ENCODE results near the gene DTD1. TPM values are rescaled to one million over a fixed set of nuclear protein-coding genes. Genes with fewer than 3 reads are reported as not detected.

Gene DTD1
- polyA plus RNA-seq, 6 donors from 2014 or later: 32.8 to 58.4 (median 39.3) TPM

DNA sequence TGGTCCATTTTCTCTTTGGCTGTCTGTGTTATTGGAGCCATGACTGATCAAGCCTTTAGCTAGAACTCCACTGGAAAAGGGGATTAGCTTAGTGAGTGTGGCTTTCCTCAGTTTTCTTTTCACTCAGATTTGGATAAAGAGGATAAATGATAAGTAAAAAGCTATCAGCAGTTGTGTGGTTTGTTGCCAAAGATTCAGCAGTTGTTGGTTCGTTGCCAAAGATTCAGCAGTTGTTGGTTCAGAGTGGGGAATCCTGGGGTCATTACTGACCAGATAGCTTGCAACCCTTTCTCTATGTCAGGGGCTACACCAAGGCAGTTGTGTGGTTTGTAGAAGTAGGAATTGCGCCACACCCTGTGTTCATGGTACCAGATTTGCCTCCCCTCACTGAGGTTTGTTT lies 118.1 kb downstream of the DTD1 start:
- Mint-ChIP-seq H3K4me3 (no peak overlapping the region), H3K27me3 (no peaks in the 10 kb centered on the region), H3K27ac (peak overlapping the region in 1 of 6 donors; percentile 37), H3K4me1 (peaks cover 4 to 12% (median 11%) of the 10 kb centered on the region in 3 donors), H3K36me3 (peaks cover 0 to 4% of the 10 kb centered on the region in 2 donors), H3K9me3 (no peaks in the 10 kb centered on the region)
- DNase-seq (no peak), ATAC-seq (ENCODE audit: low read depth in 2 of 2) (no peak)

DNA sequence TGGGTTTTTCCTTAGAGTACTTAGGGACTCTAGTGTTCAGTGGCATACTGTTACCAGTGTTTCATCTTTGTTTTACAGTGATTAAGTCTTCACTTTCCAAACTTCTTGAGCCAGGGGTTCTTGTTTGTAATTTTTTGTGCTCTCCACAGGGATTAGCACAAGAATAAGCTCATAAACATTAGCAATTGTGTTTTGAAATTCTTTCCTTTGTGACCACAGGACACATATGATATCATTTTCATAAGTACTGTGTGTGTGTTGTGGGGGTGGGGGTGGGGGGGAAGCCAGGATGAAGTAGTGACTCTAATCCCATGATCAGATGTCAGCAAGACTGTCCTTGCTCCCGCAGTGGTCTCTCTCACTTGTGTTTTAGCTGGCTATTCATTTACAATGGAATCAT lies 124.3 kb downstream of the DTD1 start:
- Mint-ChIP-seq H3K9me3 (no peaks in the 10 kb centered on the region), H3K27ac (no peak overlapping the region), H3K36me3 (peaks cover 11 to 19% of the 10 kb centered on the region in 2 donors), H3K4me3 (no peak overlapping the region), H3K27me3 (no peaks in the 10 kb centered on the region), H3K4me1 (peaks cover 0 to 16% (median 0%) of the 10 kb centered on the region in 3 donors)
- ATAC-seq (ENCODE audit: low read depth in 2 of 2) (no peak), DNase-seq (no peak)

DNA sequence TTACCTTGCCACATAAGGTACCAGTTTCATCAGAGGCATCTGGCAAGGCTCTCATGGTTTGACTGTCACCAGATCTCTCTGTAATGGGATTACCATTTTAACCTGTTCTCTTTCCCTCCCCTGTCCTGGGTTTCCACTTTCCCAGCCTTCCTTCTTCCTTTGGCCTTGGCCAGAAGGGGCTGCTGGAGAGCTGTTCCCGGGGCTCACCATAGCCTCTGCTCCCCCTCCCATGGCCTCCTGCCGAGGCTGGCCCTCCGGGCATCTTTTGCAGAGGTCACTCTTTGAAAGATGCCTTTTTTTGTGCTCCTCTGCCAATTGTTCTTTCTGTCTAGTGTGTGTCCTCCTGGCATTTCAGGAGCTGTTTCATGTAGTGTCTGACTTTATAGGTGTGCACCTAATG lies 125.0 kb downstream of the DTD1 start:
- H3K9me3 Mint-ChIP-seq: no peaks in the 10 kb centered on the region
- ATAC-seq (ENCODE audit: low read depth in 2 of 2): no peak
- H3K27ac Mint-ChIP-seq: peak overlapping the region in 1 of 6 donors; percentile 73

GRCh38 chr20:18715564-18715963 lies 127.7 kb downstream of the DTD1 start:
- Mint-ChIP-seq H3K27me3 (no peaks in the 10 kb centered on the region), H3K4me1 (peaks cover 0 to 16% (median 0%) of the 10 kb centered on the region in 3 donors), H3K9me3 (peaks cover 0 to 3% (median 0%) of the 10 kb centered on the region in 7 donors), H3K27ac (no peak overlapping the region), H3K36me3 (peaks cover 19 to 20% of the 10 kb centered on the region in 2 donors), H3K4me3 (no peak overlapping the region)
- no peak for ATAC-seq (ENCODE audit: low read depth in 2 of 2)
- no peak for DNase-seq

More for the DNA sequence above, 125.0 kb downstream of the DTD1 start:
- DNase-seq: no peak
- H3K36me3 Mint-ChIP-seq: peaks cover 11 to 19% of the 10 kb centered on the region in 2 donors
- no peaks in the 10 kb centered on the region for H3K27me3 Mint-ChIP-seq
- H3K4me3 Mint-ChIP-seq: no peak overlapping the region
- H3K4me1 Mint-ChIP-seq: peaks cover 0 to 16% (median 0%) of the 10 kb centered on the region in 3 donors

- no peak for ATAC-seq (ENCODE audit: low read depth in 2 of 2)
- Mint-ChIP-seq H3K27ac (no peak overlapping the region), H3K27me3 (no peaks in the 10 kb centered on the region), H3K4me3 (no peak overlapping the region), H3K9me3 (peaks cover 0 to 6% (median 2%) of the 10 kb centered on the region in 7 donors), H3K4me1 (peaks cover 0 to 14% (median 2%) of the 10 kb centered on the region in 3 donors), H3K36me3 (peaks cover 19 to 20% of the 10 kb centered on the region in 2 donors)
- DNase-seq: no peak
Measured at GRCh38 chr20:18717062-18717461, 129.2 kb downstream of the DTD1 start.

DNA sequence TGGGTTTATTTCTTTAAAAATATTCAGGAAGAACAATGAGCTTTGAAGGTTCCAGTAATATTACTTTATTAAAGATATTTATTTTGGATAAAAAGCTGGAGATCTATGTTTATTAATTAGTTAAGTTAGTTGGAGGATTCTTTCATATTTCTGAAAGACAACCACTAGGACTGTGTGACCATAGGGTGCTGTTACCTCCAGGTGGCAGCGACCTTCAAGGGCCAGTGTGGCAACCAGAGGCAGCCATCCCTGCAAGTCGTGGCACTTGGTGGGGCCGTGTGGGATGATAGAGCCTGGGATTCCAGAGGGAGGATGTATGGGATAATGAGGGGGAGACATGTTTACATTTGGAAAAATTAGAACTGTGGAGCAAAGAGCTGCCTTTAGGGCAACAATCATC lies 130.3 kb downstream of the DTD1 start:
- Mint-ChIP-seq H3K4me3 (no peak overlapping the region), H3K9me3 (peaks cover 0 to 6% (median 2%) of the 10 kb centered on the region in 7 donors), H3K36me3 (peaks cover 14 to 20% of the 10 kb centered on the region in 2 donors), H3K27ac (no peak overlapping the region), H3K27me3 (no peaks in the 10 kb centered on the region), H3K4me1 (peaks cover 0 to 13% (median 7%) of the 10 kb centered on the region in 3 donors)
- DNase-seq (no peak), ATAC-seq (ENCODE audit: low read depth in 2 of 2) (no peak)

DNA sequence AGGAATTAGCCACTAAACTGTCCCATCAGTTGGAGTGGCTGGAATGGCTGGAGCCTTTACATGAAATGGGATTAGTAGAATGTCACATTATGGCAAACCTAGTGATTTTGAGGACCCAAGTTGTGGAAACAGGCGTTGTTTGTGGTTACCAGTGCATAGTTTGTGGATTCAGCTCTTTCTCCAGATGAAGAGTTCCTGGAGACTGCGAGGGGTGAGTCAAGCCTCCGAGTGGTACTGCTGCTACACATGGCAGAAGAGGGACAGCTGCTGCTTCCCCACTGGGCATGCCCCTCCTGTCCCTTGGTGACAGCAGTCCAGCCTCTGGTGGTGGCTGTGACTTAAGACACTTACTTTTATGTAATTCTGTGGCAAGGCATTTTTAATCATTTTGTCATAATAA lies 131.6 kb downstream of the DTD1 start:
- DNase-seq (no peak), ATAC-seq (ENCODE audit: low read depth in 2 of 2) (no peak)
- Mint-ChIP-seq H3K36me3 (peaks cover under 1 to 16% of the 10 kb centered on the region in 2 donors), H3K27me3 (no peaks in the 10 kb centered on the region), H3K4me1 (peaks cover 0 to 7% (median 5%) of the 10 kb centered on the region in 3 donors), H3K27ac (no peak overlapping the region), H3K4me3 (no peak overlapping the region), H3K9me3 (peaks cover 0 to 6% (median 2%) of the 10 kb centered on the region in 7 donors)

DNA sequence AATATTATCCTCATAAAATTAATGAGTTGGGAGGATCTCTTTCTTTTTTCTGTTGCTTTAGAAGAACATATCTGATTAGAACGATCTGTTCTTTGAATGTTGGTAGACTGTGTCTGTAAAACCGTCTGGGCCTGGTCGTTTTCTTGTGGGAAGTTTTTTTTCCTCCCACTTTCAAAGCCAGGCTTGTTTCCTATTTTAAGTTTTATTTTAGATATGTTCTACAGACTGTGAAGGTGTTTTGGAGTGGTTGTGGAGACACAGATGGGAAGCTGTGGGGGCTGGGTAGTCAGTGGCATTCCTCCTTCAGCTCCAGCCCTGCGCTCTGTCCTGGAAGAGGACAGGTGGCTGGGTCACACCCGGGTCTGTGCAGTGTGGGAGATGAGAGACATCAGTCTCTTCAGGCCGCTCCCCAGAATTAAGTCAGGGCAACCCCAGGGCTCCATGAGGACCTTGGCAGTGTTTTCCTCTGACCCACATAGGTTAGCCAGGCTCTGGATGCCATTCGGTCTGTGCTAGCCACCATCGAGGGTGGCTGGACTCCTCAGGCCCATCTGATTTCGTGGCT lies 133.8 kb downstream of the DTD1 start:
- Mint-ChIP-seq H3K27ac (no peak overlapping the region), H3K4me1 (peaks cover 3 to 17% (median 7%) of the 10 kb centered on the region in 3 donors), H3K36me3 (peaks cover 0 to 9% of the 10 kb centered on the region in 2 donors), H3K9me3 (peaks cover 0 to 6% (median 2%) of the 10 kb centered on the region in 7 donors), H3K27me3 (no peaks in the 10 kb centered on the region), H3K4me3 (no peak overlapping the region)
- no peak for DNase-seq
- ATAC-seq (ENCODE audit: low read depth in 2 of 2): no peak

DNA sequence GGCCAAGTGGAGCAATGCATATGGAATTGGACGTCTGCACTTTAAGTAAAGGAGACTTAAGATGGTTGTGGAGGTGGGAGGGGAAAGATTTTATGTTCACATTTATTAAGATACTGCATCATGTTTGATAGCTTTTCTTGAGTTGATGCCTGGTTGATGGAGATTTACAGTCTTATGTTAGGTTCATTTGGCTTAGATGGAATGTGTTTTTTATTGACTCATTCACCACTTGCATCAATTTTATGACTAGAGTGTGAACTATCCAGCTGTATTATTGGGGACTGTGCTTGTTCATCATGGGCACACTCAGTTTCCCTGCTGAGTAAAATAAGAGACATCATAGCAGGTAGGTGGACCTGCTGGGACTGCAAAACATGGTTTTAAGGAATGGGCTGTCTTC lies 134.5 kb downstream of the DTD1 start:
- no peak overlapping the region for H3K27ac Mint-ChIP-seq
- no peak for ATAC-seq (ENCODE audit: low read depth in 2 of 2)
- DNase-seq: no peak
- H3K27me3 Mint-ChIP-seq: no peaks in the 10 kb centered on the region
- peaks cover 0 to 6% (median 2%) of the 10 kb centered on the region in 7 donors for H3K9me3 Mint-ChIP-seq
- H3K36me3 Mint-ChIP-seq: peaks cover 0 to 9% of the 10 kb centered on the region in 2 donors
- H3K4me1 Mint-ChIP-seq: peaks cover 10 to 20% (median 14%) of the 10 kb centered on the region in 3 donors
- no peak overlapping the region for H3K4me3 Mint-ChIP-seq

DNA sequence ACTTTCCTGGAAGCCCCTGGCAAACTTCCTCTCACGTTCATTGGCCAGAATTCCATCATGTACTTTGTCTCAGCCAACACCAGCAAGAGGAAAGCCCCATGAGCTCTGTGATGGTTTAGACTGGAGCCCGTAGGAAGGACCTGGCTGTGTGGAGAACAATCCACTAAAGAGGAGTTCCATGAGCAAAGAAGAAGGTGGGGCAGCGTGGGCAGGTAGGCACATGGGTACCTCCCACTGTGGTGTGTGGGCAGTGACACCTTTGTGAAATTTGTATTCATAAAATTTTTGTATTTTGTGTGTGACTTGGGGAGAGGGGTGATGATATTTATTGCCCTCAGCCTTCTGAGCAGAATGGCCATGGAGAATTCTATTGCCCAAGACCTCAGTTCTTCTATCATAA lies 136.2 kb downstream of the DTD1 start:
- ATAC-seq (ENCODE audit: low read depth in 2 of 2) (no peak), DNase-seq (no peak)
- Mint-ChIP-seq H3K4me3 (no peak overlapping the region), H3K27ac (no peak overlapping the region), H3K9me3 (peaks cover 0 to 6% (median 2%) of the 10 kb centered on the region in 7 donors), H3K36me3 (peaks cover 0 to 9% of the 10 kb centered on the region in 2 donors), H3K27me3 (no peaks in the 10 kb centered on the region), H3K4me1 (peaks cover 27 to 37% (median 31%) of the 10 kb centered on the region in 3 donors)

- H3K27me3 Mint-ChIP-seq: no peaks in the 10 kb centered on the region
- H3K36me3 Mint-ChIP-seq: peaks cover 0 to 3% of the 10 kb centered on the region in 2 donors
- peaks cover 0 to 6% (median 2%) of the 10 kb centered on the region in 7 donors for H3K9me3 Mint-ChIP-seq
- H3K4me1 Mint-ChIP-seq: peaks cover 36 to 44% (median 40%) of the 10 kb centered on the region in 3 donors
- H3K4me3 Mint-ChIP-seq: no peak overlapping the region
- ATAC-seq (ENCODE audit: low read depth in 2 of 2) (no peak), DNase-seq (no peak)
- H3K27ac Mint-ChIP-seq: peak overlapping the region in 2 of 6 donors; percentile 20 to 76
Measured at GRCh38 chr20:18724788-18725464, 137.1 kb downstream of the DTD1 start.

DNA sequence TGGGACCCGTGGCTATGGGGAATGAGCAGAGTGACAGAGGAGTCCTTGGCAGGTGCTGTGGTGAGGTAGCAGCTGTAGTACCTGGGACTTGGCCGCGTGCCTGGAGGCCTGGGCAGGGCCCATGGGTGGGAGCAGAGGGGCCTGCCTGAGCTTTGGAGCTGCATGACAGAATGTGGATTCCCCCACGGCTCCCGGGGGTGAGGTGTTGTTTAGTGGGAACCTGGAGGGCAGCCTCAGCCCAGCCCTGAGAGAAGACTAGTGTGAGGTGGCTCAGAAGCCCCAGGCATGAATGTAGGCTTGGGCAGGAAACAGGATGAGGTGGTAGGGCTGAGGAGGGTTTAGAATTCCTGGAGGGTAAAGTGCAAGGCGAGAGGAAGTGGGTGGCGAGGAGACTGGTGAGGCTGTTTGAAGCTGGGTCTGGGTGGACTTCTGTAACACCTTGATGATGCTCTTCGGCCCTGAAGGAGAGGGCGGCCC lies 139.2 kb downstream of the DTD1 start:
- Mint-ChIP-seq H3K27ac (peak overlapping the region in 5 of 6 donors; percentile 35 to 96 (median 76)), H3K27me3 (no peaks in the 10 kb centered on the region), H3K4me3 (peak overlapping the region in 5 of 8 donors; percentile 20 to 82 (median 59)), H3K4me1 (peaks cover 36 to 50% (median 39%) of the 10 kb centered on the region in 3 donors), H3K9me3 (no peaks in the 10 kb centered on the region), H3K36me3 (peaks cover 0 to 4% of the 10 kb centered on the region in 2 donors)
- DNase-seq (no peak), ATAC-seq (ENCODE audit: low read depth in 2 of 2) (no peak)

DNA sequence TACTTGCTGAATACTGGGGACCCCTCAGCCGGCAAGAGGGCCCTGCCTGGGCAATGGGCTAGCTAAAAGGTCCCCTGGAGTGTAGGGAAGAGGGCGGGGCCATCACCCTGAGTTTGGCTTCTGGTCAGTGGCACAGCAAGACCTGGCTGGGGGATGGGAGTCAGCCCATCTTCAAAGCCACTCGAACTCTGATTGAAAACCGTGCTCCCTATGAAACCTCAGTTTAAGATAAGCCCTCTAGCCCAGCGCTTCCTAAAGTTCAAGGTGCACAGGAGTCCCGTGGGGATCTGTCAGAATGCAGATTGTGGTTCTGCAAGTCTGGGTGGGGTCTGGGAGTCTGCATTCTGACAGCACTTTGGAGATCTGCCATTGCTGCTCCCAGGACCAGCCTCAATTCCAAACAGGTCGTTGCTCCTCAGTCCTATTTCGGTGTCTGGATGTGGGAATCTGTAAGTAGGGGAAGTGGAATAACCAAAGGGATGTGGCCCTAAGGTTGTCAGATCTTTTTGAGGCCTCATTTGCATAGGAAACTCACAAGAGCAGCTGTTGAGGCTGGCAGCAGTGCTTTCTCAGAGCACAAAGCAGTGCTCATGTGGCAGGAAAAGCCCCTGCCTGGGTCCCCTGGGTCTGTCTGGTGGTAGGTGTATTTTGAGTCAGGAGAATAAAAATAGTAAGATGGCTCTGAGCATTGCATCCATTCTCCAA lies 140.5 kb downstream of the DTD1 start:
- Mint-ChIP-seq H3K36me3 (peaks cover 0 to 4% of the 10 kb centered on the region in 2 donors), H3K4me1 (peaks cover 34 to 50% (median 36%) of the 10 kb centered on the region in 3 donors), H3K27me3 (no peaks in the 10 kb centered on the region), H3K9me3 (no peaks in the 10 kb centered on the region), H3K27ac (peak overlapping the region in 5 of 6 donors; percentile 22 to 89 (median 85)), H3K4me3 (peak overlapping the region in 7 of 8 donors; percentile 55 to 85 (median 67))
- DNase-seq (peak; percentile 25), ATAC-seq (ENCODE audit: low read depth in 2 of 2) (peak; percentile 97 to 98)
